ENCODE measurements around the gene GRIN3A.
"Not testable (repeated sequence)": the region's sequence is repeated elsewhere in the genome, so short reads cannot be mapped to it uniquely, and the experiment has no call there.

The GRIN3A gene

GRCh38 chr9:101738566-101739183 lies at the start of gene GRIN3A:
GRIN3A (minus strand) TSS chr9:101738647; CDS start chr9:101737979, 668 bp downstream.
- DNase-seq (ENCODE audit: extremely low spot score, insufficient read length, low read depth) (no peak), FAIRE-seq (no peak)

GRCh38 chr9:101787891-101788290 lies 49.4 kb upstream of the GRIN3A start:
- DNase-seq (ENCODE audit: extremely low spot score, insufficient read length, low read depth): no peak
- no peak for FAIRE-seq

- FAIRE-seq: no peak
Observed at GRCh38 chr9:101778332-101778731, 39.9 kb upstream of the GRIN3A start.

GRCh38 chr9:101764472-101764871 lies 26.0 kb upstream of the GRIN3A start:
- FAIRE-seq (no peak), DNase-seq (ENCODE audit: extremely low spot score, insufficient read length, low read depth) (no peak)

More at GRCh38 chr9:101778332-101778731, 39.9 kb upstream of the GRIN3A start:
- no peak for DNase-seq (ENCODE audit: extremely low spot score, insufficient read length, low read depth)

GRCh38 chr9:101758304-101758930 lies 20.0 kb upstream of the GRIN3A start:
- DNase-seq (ENCODE audit: extremely low spot score, insufficient read length, low read depth) (no peak), FAIRE-seq (no peak)

GRCh38 chr9:101753716-101754115 lies 15.3 kb upstream of the GRIN3A start:
- no peak for FAIRE-seq
- no peak for DNase-seq (ENCODE audit: extremely low spot score, insufficient read length, low read depth)

GRCh38 chr9:101751895-101752294 lies 13.4 kb upstream of the GRIN3A start:
- FAIRE-seq (no peak), DNase-seq (ENCODE audit: extremely low spot score, insufficient read length, low read depth) (no peak)

- DNase-seq (ENCODE audit: extremely low spot score, insufficient read length, low read depth) (no peak), FAIRE-seq (no peak)
Observed at GRCh38 chr9:101739311-101739710, 864 bp upstream of the GRIN3A start.

- DNase-seq (ENCODE audit: extremely low spot score, insufficient read length, low read depth) (no peak), FAIRE-seq (no peak)
Observed at GRCh38 chr9:101737705-101738565, 512 bp downstream of the GRIN3A start.

- no peak for FAIRE-seq
- no peak for DNase-seq (ENCODE audit: extremely low spot score, insufficient read length, low read depth)
Observed at GRCh38 chr9:101737165-101737704, 1.2 kb downstream of the GRIN3A start.

GRCh38 chr9:101736717-101737116 lies 1.7 kb downstream of the GRIN3A start:
- no peak for FAIRE-seq
- no peak for DNase-seq (ENCODE audit: extremely low spot score, insufficient read length, low read depth)

GRCh38 chr9:101731429-101731828 lies 7.0 kb downstream of the GRIN3A start:
- DNase-seq (ENCODE audit: extremely low spot score, insufficient read length, low read depth) (no peak), FAIRE-seq (no peak)

- DNase-seq (ENCODE audit: extremely low spot score, insufficient read length, low read depth): no peak
- FAIRE-seq: peak; percentile 71
Observed at GRCh38 chr9:101727612-101728524, 10.6 kb downstream of the GRIN3A start.

- not testable (repeated sequence) for FAIRE-seq; DNase-seq (ENCODE audit: extremely low spot score, insufficient read length, low read depth)
Observed at GRCh38 chr9:101724271-101724670, 14.2 kb downstream of the GRIN3A start.

GRCh38 chr9:101718192-101718591 lies 20.3 kb downstream of the GRIN3A start:
- DNase-seq (ENCODE audit: extremely low spot score, insufficient read length, low read depth) (no peak), FAIRE-seq (no peak)

GRCh38 chr9:101716629-101717028 lies 21.8 kb downstream of the GRIN3A start:
- DNase-seq (ENCODE audit: extremely low spot score, insufficient read length, low read depth): no peak
- FAIRE-seq: no peak

GRCh38 chr9:101711330-101711941 lies 27.0 kb downstream of the GRIN3A start:
- FAIRE-seq: peak; percentile 51
- DNase-seq (ENCODE audit: extremely low spot score, insufficient read length, low read depth): no peak

GRCh38 chr9:101708855-101709254 lies 29.6 kb downstream of the GRIN3A start:
- FAIRE-seq: no peak
- DNase-seq (ENCODE audit: extremely low spot score, insufficient read length, low read depth): no peak

GRCh38 chr9:101707721-101708120 lies 30.7 kb downstream of the GRIN3A start:
- FAIRE-seq: no peak

More at GRCh38 chr9:101707721-101708120, 30.7 kb downstream of the GRIN3A start:
- DNase-seq (ENCODE audit: extremely low spot score, insufficient read length, low read depth): no peak
